Endodermal cell (in vitro differentiated cells): ENCODE results near the gene EPC1. TPM values are rescaled to one million over a fixed set of nuclear protein-coding genes. Genes with fewer than 3 reads are reported as not detected.
A peak's percentile ranks its signal among the peaks of the same experiment; 100 is the strongest.

ENCODE experiments used
- DNase-seq: peaks from one replicate; pipeline ENCODE4 v3.0.0-alpha.2; 2017
- H3K27ac ChIP-seq: 2 replicates; pipeline ENCODE4 v1.5.1; 2013; ENCODE audit warnings: mild to moderate bottlenecking, low read depth, low read length, moderate library complexity
- H3K27me3 ChIP-seq: 2 replicates; pipeline ENCODE4 v1.6.1; 2013; ENCODE audit warnings: mild to moderate bottlenecking, low read length, moderate library complexity; ENCODE audit not compliant: insufficient read depth, control insufficient read depth, poor library complexity, severe bottlenecking
- H3K36me3 ChIP-seq: 2 replicates; pipeline ENCODE4 v1.7.0; 2013; ENCODE audit warnings: mild to moderate bottlenecking, low read length, moderate library complexity; ENCODE audit not compliant: control insufficient read depth, insufficient read depth
- H3K4me1 ChIP-seq: one replicate; pipeline ENCODE4 v1.7.0; 2013; ENCODE audit warnings: low read length; ENCODE audit not compliant: control insufficient read depth, insufficient read depth
- H3K4me3 ChIP-seq: 2 replicates; pipeline ENCODE4 v1.5.1; 2013; ENCODE audit warnings: mild to moderate bottlenecking, low read length, moderate library complexity
- H3K9ac ChIP-seq: 2 replicates; pipeline ENCODE4 v1.6.1; 2013; ENCODE audit warnings: mild to moderate bottlenecking, low read length, moderate library complexity; ENCODE audit not compliant: poor library complexity, severe bottlenecking; ENCODE audit errors: extremely low read depth
- H3K9me3 ChIP-seq: 2 replicates; pipeline ENCODE4 v1.6.1; 2013; ENCODE audit warnings: mild to moderate bottlenecking, low read length, moderate library complexity; ENCODE audit not compliant: control insufficient read depth
- H3K27ac Mint-ChIP-seq: 2 replicates; pipeline ENCODE4 v1.8.0; 2020; ENCODE audit warnings: mixed read lengths
- H3K27me3 Mint-ChIP-seq: 2 replicates; pipeline ENCODE4 v1.8.0; 2021; ENCODE audit warnings: mild to moderate bottlenecking, mixed read lengths; ENCODE audit not compliant: insufficient read depth
- H3K36me3 Mint-ChIP-seq: 2 replicates; pipeline ENCODE4 v1.8.0; 2020; ENCODE audit warnings: low read depth, mixed read lengths
- H3K4me1 Mint-ChIP-seq: 2 replicates; pipeline ENCODE4 v1.8.0; 2020; ENCODE audit warnings: mixed read lengths
- H3K4me3 Mint-ChIP-seq: 2 replicates; pipeline ENCODE4 v1.8.0; 2020; ENCODE audit warnings: mild to moderate bottlenecking, moderate library complexity, mixed read lengths
- H3K9me3 Mint-ChIP-seq: 2 replicates; pipeline ENCODE4 v1.8.0; 2020; ENCODE audit warnings: mild to moderate bottlenecking, mixed read lengths
- CTCF ChIP-seq: fragments of 200-600 bp; sonication (generic); conservative IDR thresholded peaks from 2 replicates; pipeline ENCODE4 v1.5.0; 2021; ENCODE audit warnings: antibody characterized with exemption, mild to moderate bottlenecking
- WGBS, 2 experiments: methylation state at CpG; one replicate each; pipeline versions ENCODE4 v1.1.5 to v1.1.7; 2013; ENCODE audit warnings: missing lambda C conversion rate in 2 of 2, mixed read lengths in 1 of 2; ENCODE audit not compliant: insufficient coverage in 1 of 2, insufficient read length in 1 of 2; 5-methylcytosine and 5-hydroxymethylcytosine counted together
- total RNA-seq, 2 donors: library from RNA; stranded (reverse); fragmentation: NEBNext Ultra II Directional in 1 of 2; extraction: Animal tissue kit (Norgen Biotek cat#: 25700) in 1 of 2; gene quantifications; 2 replicates in 1 of 2; 3 replicates in 1 of 2; pipeline ENCODE4 v1.2.1, GENCODE V29; 2021

Gene EPC1
- total RNA-seq, 2 donors from 2014 or later = 27.9 to 40.3 TPM

- DNase-seq = no peak
- no peaks in the 10 kb centered on the region for H3K27me3 Mint-ChIP-seq
- no peaks in the 10 kb centered on the region for H3K4me1 Mint-ChIP-seq
These were observed 37.2 kb upstream of the EPC1 start for GRCh38 chr10:32384171-32384570.

GRCh38 chr10:32381165-32381564 lies 34.2 kb upstream of the EPC1 start:
- TF ChIP-seq CTCF = no peak
- Mint-ChIP-seq H3K36me3 (no peaks in the 10 kb centered on the region), H3K27me3 (no peaks in the 10 kb centered on the region), H3K9me3 (no peaks in the 10 kb centered on the region), H3K4me3 (no peak overlapping the region), H3K27ac (no peak overlapping the region), H3K4me1 (peaks cover 3% of the 10 kb centered on the region)
- Histone ChIP-seq H3K9me3 (no peaks in the 10 kb centered on the region), H3K36me3 (no peaks in the 10 kb centered on the region), H3K4me1 (no peaks in the 10 kb centered on the region), H3K27ac (no peak overlapping the region), H3K4me3 (no peak overlapping the region), H3K27me3 (no peaks in the 10 kb centered on the region), H3K9ac (no peak overlapping the region)
- no peak for DNase-seq
- WGBS, 2 experiments = 83 to 95% methylated on average over 1 to 3 of the region's 3 CpGs

More at GRCh38 chr10:32384171-32384570, 37.2 kb upstream of the EPC1 start:
- no peak for TF ChIP-seq CTCF
- H3K36me3 Mint-ChIP-seq = no peaks in the 10 kb centered on the region
- Histone ChIP-seq H3K27ac (no peak overlapping the region), H3K9ac (no peak overlapping the region), H3K9me3 (no peaks in the 10 kb centered on the region), H3K27me3 (no peaks in the 10 kb centered on the region), H3K36me3 (no peaks in the 10 kb centered on the region), H3K4me3 (no peak overlapping the region), H3K4me1 (no peaks in the 10 kb centered on the region)
- H3K27ac Mint-ChIP-seq = no peak overlapping the region
- no peaks in the 10 kb centered on the region for H3K9me3 Mint-ChIP-seq
- WGBS, 2 experiments = 90 to 97% methylated on average over 3 to 4 of the region's 4 CpGs
- no peak overlapping the region for H3K4me3 Mint-ChIP-seq

- 76% methylated on average over 7 of the region's 7 CpGs; no CpG with 5 or more reads in 1 of the 2 experiments for WGBS, 2 experiments
- no peaks in the 10 kb centered on the region for H3K9me3 Mint-ChIP-seq
- no peaks in the 10 kb centered on the region for H3K27me3 Mint-ChIP-seq
- no peak overlapping the region for H3K27ac Mint-ChIP-seq
- H3K36me3 Mint-ChIP-seq = no peaks in the 10 kb centered on the region
- Histone ChIP-seq H3K9me3 (no peaks in the 10 kb centered on the region), H3K27ac (peak overlapping the region; percentile 71), H3K9ac (no peak overlapping the region), H3K4me1 (no peaks in the 10 kb centered on the region), H3K27me3 (no peaks in the 10 kb centered on the region), H3K36me3 (no peaks in the 10 kb centered on the region), H3K4me3 (peak overlapping the region; percentile 87)
- H3K4me3 Mint-ChIP-seq = no peak overlapping the region
- no peak for DNase-seq
- TF ChIP-seq CTCF = no peak
- H3K4me1 Mint-ChIP-seq = peaks cover 3% of the 10 kb centered on the region
These were observed 33.1 kb upstream of the EPC1 start for GRCh38 chr10:32379950-32380551.
